ENCODE data around the gene OR5A2.
"Not testable (repeated sequence)": the region's sequence is repeated elsewhere in the genome, so short reads cannot be mapped to it uniquely, and the experiment has no call there.

Gene OR5A2

DNA sequence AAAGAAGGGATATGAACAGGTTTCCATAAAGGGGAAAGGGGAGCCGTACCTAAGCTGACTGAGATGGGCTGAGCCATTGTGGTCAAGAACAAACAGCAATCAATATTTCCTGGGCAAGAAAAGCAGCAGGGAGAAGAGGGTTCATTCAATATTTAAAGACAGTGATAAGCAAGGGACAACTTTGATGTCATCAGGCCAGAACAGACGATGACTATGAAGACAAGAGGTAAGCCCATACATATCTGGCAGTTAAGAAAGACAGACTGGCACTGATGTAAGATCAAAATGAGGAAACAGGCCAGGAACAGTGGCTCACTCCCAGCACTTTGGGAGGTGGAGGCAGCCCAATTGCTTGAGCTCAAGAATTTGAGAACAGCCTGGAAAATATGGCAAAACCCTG is 2.4 kb downstream of the OR5A2 start:
- in situ Hi-C loops (cut with HindIII; ENCODE audit: low pct_unique_long_range_greater_than_20kb, low sequenced_read_pairs) = no loop called here
- no peak for DNase-seq (ENCODE audit: low read depth in 1 of 2, low spot score in 1 of 2)
- no peak for TF ChIP-seq JUND (IDR thresholded peaks at IDR 0.05; ENCODE audit: low read depth)

DNA sequence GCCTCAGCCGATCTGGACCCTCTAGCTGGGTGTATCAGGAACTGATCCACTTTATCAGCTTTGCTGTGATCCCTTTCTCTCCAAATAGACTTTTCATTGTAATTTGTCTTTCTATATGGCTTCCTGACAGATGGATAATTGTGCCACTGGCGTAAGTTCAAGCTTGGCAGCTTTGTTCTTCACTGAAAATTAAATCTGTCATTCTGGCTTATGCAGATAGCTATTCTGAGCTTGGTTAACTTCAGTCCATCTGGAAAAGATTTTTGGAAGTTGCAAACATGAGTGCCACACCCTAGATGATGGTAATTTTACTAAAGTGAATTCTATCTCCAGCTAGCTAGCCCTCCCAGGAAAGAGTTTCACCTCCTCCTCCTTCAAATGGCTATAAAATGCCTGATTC is 8.1 kb downstream of the OR5A2 start:
- in situ Hi-C loops (cut with HindIII; ENCODE audit: low pct_unique_long_range_greater_than_20kb, low sequenced_read_pairs) = no loop called here
- no peak for DNase-seq (ENCODE audit: low read depth in 1 of 2, low spot score in 1 of 2)
- no peak for TF ChIP-seq JUND (IDR thresholded peaks at IDR 0.05; ENCODE audit: low read depth)

DNA sequence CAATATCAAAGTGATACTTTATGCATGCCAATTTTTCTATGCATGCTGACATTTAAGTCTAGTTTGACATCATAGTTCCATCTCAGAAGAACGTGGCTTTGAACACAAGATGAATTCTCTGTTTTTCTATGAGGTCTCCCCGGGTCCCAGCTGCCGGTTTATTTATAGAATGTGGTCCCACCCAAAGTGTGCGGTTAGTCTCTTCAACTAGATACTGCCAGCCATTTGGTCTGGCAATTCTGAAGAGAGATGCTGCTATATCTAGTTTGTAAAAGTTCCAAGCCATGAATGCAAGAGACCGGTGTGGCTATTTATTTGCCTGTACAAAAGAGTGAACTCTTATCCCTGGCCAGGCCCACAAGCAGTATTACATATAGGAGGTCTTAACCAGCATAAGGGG is 9.2 kb downstream of the OR5A2 start:
- no peak for TF ChIP-seq JUND (IDR thresholded peaks at IDR 0.05; ENCODE audit: low read depth)
- in situ Hi-C loops (cut with HindIII; ENCODE audit: low pct_unique_long_range_greater_than_20kb, low sequenced_read_pairs) = no loop called here
- DNase-seq (ENCODE audit: low read depth in 1 of 2, low spot score in 1 of 2) = no peak

GRCh38 chr11:59416613-59417012 is 9.6 kb downstream of the OR5A2 start:
- no peak for TF ChIP-seq JUND (IDR thresholded peaks at IDR 0.05; ENCODE audit: low read depth)
- DNase-seq (ENCODE audit: low read depth in 1 of 2, low spot score in 1 of 2) = no peak
- in situ Hi-C loops (cut with HindIII; ENCODE audit: low pct_unique_long_range_greater_than_20kb, low sequenced_read_pairs) = no loop called here

- TF ChIP-seq JUND (IDR thresholded peaks at IDR 0.05; ENCODE audit: low read depth) = no peak
- no peak for DNase-seq (ENCODE audit: low read depth in 1 of 2, low spot score in 1 of 2)
- in situ Hi-C loops (cut with HindIII; ENCODE audit: low pct_unique_long_range_greater_than_20kb, low sequenced_read_pairs) = no loop called here
Measured at GRCh38 chr11:59415111-59415510, 11.1 kb downstream of the OR5A2 start.

GRCh38 chr11:59413646-59414045 is 12.6 kb downstream of the OR5A2 start:
- in situ Hi-C loops (cut with HindIII; ENCODE audit: low pct_unique_long_range_greater_than_20kb, low sequenced_read_pairs) = no loop called here
- DNase-seq (ENCODE audit: low read depth in 1 of 2, low spot score in 1 of 2) = no peak
- no peak for TF ChIP-seq JUND (IDR thresholded peaks at IDR 0.05; ENCODE audit: low read depth)

- in situ Hi-C loops (cut with HindIII; ENCODE audit: low pct_unique_long_range_greater_than_20kb, low sequenced_read_pairs) = no loop called here
- peak in 1 of 2 experiments; percentile 16 for DNase-seq (ENCODE audit: low read depth in 1 of 2, low spot score in 1 of 2)
- TF ChIP-seq JUND (IDR thresholded peaks at IDR 0.05; ENCODE audit: low read depth) = no peak
Measured at GRCh38 chr11:59403546-59403945, 22.7 kb downstream of the OR5A2 start.

- TF ChIP-seq JUND (IDR thresholded peaks at IDR 0.05; ENCODE audit: low read depth) = no peak
- in situ Hi-C loops (cut with HindIII; ENCODE audit: low pct_unique_long_range_greater_than_20kb, low sequenced_read_pairs) = no loop called here
- DNase-seq (ENCODE audit: low read depth in 1 of 2, low spot score in 1 of 2) = no peak
Measured at GRCh38 chr11:59401262-59401552, 25.0 kb downstream of the OR5A2 start.

DNA sequence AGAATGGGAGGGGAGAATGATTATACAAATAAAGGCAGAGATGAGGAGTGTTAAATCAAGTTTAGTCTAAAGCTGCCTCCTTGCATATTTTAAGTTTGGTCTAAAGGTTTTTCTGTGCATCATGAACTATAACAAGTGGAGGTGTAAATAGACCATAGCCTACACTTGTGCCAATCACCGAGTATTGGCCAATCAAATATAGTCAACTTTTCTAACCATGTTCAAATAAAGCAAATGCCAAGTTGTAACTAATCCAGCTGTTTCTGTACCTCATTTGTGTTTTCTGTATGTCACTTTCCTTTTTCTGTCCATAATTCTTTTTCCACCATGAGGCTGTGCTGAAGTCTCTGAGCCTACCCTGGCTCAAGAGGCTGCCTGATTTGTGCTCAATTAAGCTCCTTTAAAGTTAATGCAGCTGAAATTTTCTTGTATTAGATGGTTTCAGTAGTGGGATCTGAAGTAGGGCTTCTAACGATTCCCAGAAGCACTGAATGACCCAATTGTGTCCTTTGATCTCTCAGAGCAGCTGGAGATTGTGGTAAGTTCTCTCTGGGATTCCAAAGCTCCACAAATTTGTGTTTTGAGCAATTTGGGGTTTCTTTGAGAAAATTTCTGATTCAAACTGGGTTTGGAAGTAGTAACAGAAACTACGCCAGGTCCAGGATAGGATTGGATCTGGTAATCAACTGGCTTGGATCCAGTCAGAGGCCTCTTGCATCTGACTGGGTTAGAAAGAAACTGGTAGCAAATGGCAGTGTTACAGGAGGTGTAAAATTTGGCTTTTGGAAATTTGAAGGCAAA is 25.6 kb downstream of the OR5A2 start:
- no peak for DNase-seq (ENCODE audit: low read depth in 1 of 2, low spot score in 1 of 2)
- no peak for TF ChIP-seq JUND (IDR thresholded peaks at IDR 0.05; ENCODE audit: low read depth)
- in situ Hi-C loops (cut with HindIII; ENCODE audit: low pct_unique_long_range_greater_than_20kb, low sequenced_read_pairs) = no loop called here

- in situ Hi-C loops (cut with HindIII; ENCODE audit: low pct_unique_long_range_greater_than_20kb, low sequenced_read_pairs) = no loop called here
- TF ChIP-seq JUND (IDR thresholded peaks at IDR 0.05; ENCODE audit: low read depth) = no peak
- DNase-seq (ENCODE audit: low read depth in 1 of 2, low spot score in 1 of 2) = no peak
Measured at GRCh38 chr11:59394186-59394585, 32.0 kb downstream of the OR5A2 start.

- no peak for TF ChIP-seq JUND (IDR thresholded peaks at IDR 0.05; ENCODE audit: low read depth)
- DNase-seq (ENCODE audit: low read depth in 1 of 2, low spot score in 1 of 2) = no peak
- in situ Hi-C loops (cut with HindIII; ENCODE audit: low pct_unique_long_range_greater_than_20kb, low sequenced_read_pairs) = no loop called here
Measured at GRCh38 chr11:59380263-59381059, 45.8 kb downstream of the OR5A2 start.

- in situ Hi-C loops (cut with HindIII; ENCODE audit: low pct_unique_long_range_greater_than_20kb, low sequenced_read_pairs); DNase-seq (ENCODE audit: low read depth in 1 of 2, low spot score in 1 of 2): not testable (repeated sequence)
Measured at GRCh38 chr11:59372324-59372723, 53.9 kb downstream of the OR5A2 start.

- no peak for DNase-seq (ENCODE audit: low read depth in 1 of 2, low spot score in 1 of 2)
- in situ Hi-C loops (cut with HindIII; ENCODE audit: low pct_unique_long_range_greater_than_20kb, low sequenced_read_pairs) = no loop called here
Measured at GRCh38 chr11:59368238-59369022, 57.8 kb downstream of the OR5A2 start.

More at GRCh38 chr11:59368238-59369022, 57.8 kb downstream of the OR5A2 start:
- TF ChIP-seq JUND (IDR thresholded peaks at IDR 0.05; ENCODE audit: low read depth) = no peak

Measured in T47D (cell line).